Fibroblast of lung (primary cell): ENCODE results near the gene HKDC1. TPM values are rescaled to one million over a fixed set of nuclear protein-coding genes. Genes with fewer than 3 reads are reported as not detected.
"Not testable (repeated sequence)": the region's sequence is repeated elsewhere in the genome, so short reads cannot be mapped to it uniquely, and the experiment has no call there.

Experiments used
- DNase-seq, 2 donors: peaks; one replicate each; pipeline versions ENCODE4 v3.0.0 to v3.0.0-alpha.2; 2010; ENCODE audit warnings: low read depth in 2 of 2
- H2AFZ ChIP-seq: 2 replicates; pipeline ENCODE4 v1.5.1; 2012; ENCODE audit warnings: low read length, control low read depth, inconsistent platforms
- H3K27ac ChIP-seq: 2 replicates; pipeline ENCODE4 v1.5.1; 2011; ENCODE audit warnings: low read length, control low read depth; ENCODE audit not compliant: insufficient read depth
- H3K27me3 ChIP-seq: 2 replicates; pipeline ENCODE4 v1.5.1; 2011; ENCODE audit warnings: mild to moderate bottlenecking, low read length; ENCODE audit not compliant: control insufficient read depth, insufficient read depth
- H3K36me3 ChIP-seq: 2 replicates; pipeline ENCODE4 v1.5.1; 2011; ENCODE audit warnings: low read length; ENCODE audit not compliant: control insufficient read depth, insufficient read depth
- H3K4me1 ChIP-seq: 2 replicates; pipeline ENCODE4 v1.5.1; 2011; ENCODE audit warnings: low read length; ENCODE audit not compliant: control insufficient read depth, insufficient read depth; ENCODE audit errors: extremely low read depth
- H3K4me2 ChIP-seq: 2 replicates; pipeline ENCODE4 v1.5.1; 2011; ENCODE audit warnings: low read length, control low read depth; ENCODE audit not compliant: insufficient read depth; ENCODE audit errors: extremely low read depth
- H3K4me3 ChIP-seq, 4 experiments: fragments of 200-600 bp in 1 of 4; sonication (generic) in 1 of 4; replicated peaks in 1 of 4; 2 replicates each; pipeline ENCODE4 v1.5.1; 2011 to 2016; ENCODE audit warnings: low read length in 4 of 4, low read depth in 3 of 4, mild to moderate bottlenecking in 3 of 4, control low read depth in 2 of 4, inconsistent platforms in 1 of 4, mixed read lengths in 1 of 4; ENCODE audit not compliant: insufficient read depth in 1 of 4; ENCODE audit errors: control extremely low read depth in 1 of 4
- H3K79me2 ChIP-seq: 2 replicates; pipeline ENCODE4 v1.5.1; 2012; ENCODE audit warnings: mild to moderate bottlenecking, low read length, inconsistent platforms; ENCODE audit not compliant: control insufficient read depth, insufficient read depth
- H3K9ac ChIP-seq: 2 replicates; pipeline ENCODE4 v1.5.1; 2011; ENCODE audit warnings: mild to moderate bottlenecking, low read length, control low read depth; ENCODE audit not compliant: insufficient read depth
- H3K9me3 ChIP-seq: 2 replicates; pipeline ENCODE4 v1.5.1; 2012; ENCODE audit warnings: low read depth, low read length; ENCODE audit not compliant: control insufficient read depth, insufficient read depth
- H4K20me1 ChIP-seq: 2 replicates; pipeline ENCODE4 v1.5.1; 2011; ENCODE audit warnings: low read length; ENCODE audit not compliant: control insufficient read depth, insufficient read depth; ENCODE audit errors: extremely low read depth
- EZH2 ChIP-seq: IDR thresholded peaks from 2 replicates; pipeline ENCODE4 v1.5.1; 2012; ENCODE audit warnings: low read length, control low read depth, mild to moderate bottlenecking; ENCODE audit errors: missing control alignments
- polyA plus RNA-seq, 2 donors: library from polyadenylated mRNA; depleted of rRNA in 1 of 2; stranded (reverse) in 1 of 2; unstranded in 1 of 2; fragments of >200 nt; gene quantifications; 2 replicates each; pipeline ENCODE4 v1.2.1, GENCODE V29; 2011 to 2012; ENCODE audit warnings: missing spikeins in 1 of 2
- total RNA-seq: library from RNA; depleted of rRNA; stranded (reverse); fragments of >200 nt; gene quantifications from 2 replicates; pipeline ENCODE4 v1.2.1, GENCODE V29; 2014
- TF ChIP-seq, protein P1 (sequence below), 2 donors: IDR thresholded peaks in 1 of 2; conservative IDR thresholded peaks in 1 of 2; 1 replicate in 1 of 2; 2 replicates in 1 of 2; pipeline ENCODE4 v1.5.1; 2011 to 2012; ENCODE audit warnings: low read length in 2 of 2, control low read depth in 1 of 2, inconsistent platforms in 1 of 2, low read depth in 1 of 2, mild to moderate bottlenecking in 1 of 2

The HKDC1 gene
- total and polyA plus RNA-seq, 2 donors (not counting 1 experiment from before 2014, with no cell fraction given) = 0.12 to 1.8 TPM

- no peaks in the 10 kb centered on the region for H3K36me3 ChIP-seq
- no peak overlapping the region for H2AFZ ChIP-seq
- H3K4me3 ChIP-seq = no peak overlapping the region
- no peak overlapping the region for H3K9ac ChIP-seq
- H3K4me2 ChIP-seq = no peak overlapping the region
- no peaks in the 10 kb centered on the region for H3K79me2 ChIP-seq
- H4K20me1 ChIP-seq = no peaks in the 10 kb centered on the region
- no peak for DNase-seq
- no peaks in the 10 kb centered on the region for H3K27me3 ChIP-seq
- no peaks in the 10 kb centered on the region for H3K9me3 ChIP-seq
- TF ChIP-seq, protein P1, sequence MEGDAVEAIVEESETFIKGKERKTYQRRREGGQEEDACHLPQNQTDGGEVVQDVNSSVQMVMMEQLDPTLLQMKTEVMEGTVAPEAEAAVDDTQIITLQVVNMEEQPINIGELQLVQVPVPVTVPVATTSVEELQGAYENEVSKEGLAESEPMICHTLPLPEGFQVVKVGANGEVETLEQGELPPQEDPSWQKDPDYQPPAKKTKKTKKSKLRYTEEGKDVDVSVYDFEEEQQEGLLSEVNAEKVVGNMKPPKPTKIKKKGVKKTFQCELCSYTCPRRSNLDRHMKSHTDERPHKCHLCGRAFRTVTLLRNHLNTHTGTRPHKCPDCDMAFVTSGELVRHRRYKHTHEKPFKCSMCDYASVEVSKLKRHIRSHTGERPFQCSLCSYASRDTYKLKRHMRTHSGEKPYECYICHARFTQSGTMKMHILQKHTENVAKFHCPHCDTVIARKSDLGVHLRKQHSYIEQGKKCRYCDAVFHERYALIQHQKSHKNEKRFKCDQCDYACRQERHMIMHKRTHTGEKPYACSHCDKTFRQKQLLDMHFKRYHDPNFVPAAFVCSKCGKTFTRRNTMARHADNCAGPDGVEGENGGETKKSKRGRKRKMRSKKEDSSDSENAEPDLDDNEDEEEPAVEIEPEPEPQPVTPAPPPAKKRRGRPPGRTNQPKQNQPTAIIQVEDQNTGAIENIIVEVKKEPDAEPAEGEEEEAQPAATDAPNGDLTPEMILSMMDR (conservative IDR thresholded peaks at IDR 0.05 in 1 of 2, IDR thresholded peaks at IDR 0.05 in 1 of 2; ENCODE audit: low read depth in 1 of 2, low read length in 2 of 2) = no peak
- TF ChIP-seq EZH2 = no peak
- H3K27ac ChIP-seq = no peak overlapping the region
- H3K4me1 ChIP-seq = no peaks in the 10 kb centered on the region
These were observed 27.2 kb downstream of the HKDC1 start for GRCh38 chr10:69247313-69247710.

- Histone ChIP-seq H2AFZ (no peak overlapping the region), H3K9ac (no peak overlapping the region), H3K36me3 (no peaks in the 10 kb centered on the region), H3K4me3 (no peak overlapping the region), H3K27me3 (no peaks in the 10 kb centered on the region), H4K20me1 (no peaks in the 10 kb centered on the region), H3K27ac (no peak overlapping the region), H3K9me3 (no peaks in the 10 kb centered on the region), H3K4me1 (no peaks in the 10 kb centered on the region), H3K4me2 (no peak overlapping the region), H3K79me2 (no peaks in the 10 kb centered on the region)
- no peak for TF ChIP-seq EZH2
- TF ChIP-seq, protein P1 (conservative IDR thresholded peaks at IDR 0.05 in 1 of 2, IDR thresholded peaks at IDR 0.05 in 1 of 2; ENCODE audit: low read depth in 1 of 2, low read length in 2 of 2) = no peak
- no peak for DNase-seq
These were observed 28.1 kb downstream of the HKDC1 start for GRCh38 chr10:69248117-69248730.

GRCh38 chr10:69250041-69250440 is 29.9 kb downstream of the HKDC1 start:
- H4K20me1 ChIP-seq = no peaks in the 10 kb centered on the region
- H3K4me2 ChIP-seq = no peak overlapping the region
- H3K9ac ChIP-seq = no peak overlapping the region
- no peak for TF ChIP-seq EZH2
- TF ChIP-seq, protein P1 (conservative IDR thresholded peaks at IDR 0.05 in 1 of 2, IDR thresholded peaks at IDR 0.05 in 1 of 2; ENCODE audit: low read depth in 1 of 2, low read length in 2 of 2) = no peak
- H3K79me2 ChIP-seq = no peaks in the 10 kb centered on the region
- H3K4me3 ChIP-seq = no peak overlapping the region
- H3K9me3 ChIP-seq = no peaks in the 10 kb centered on the region
- H3K36me3 ChIP-seq = no peaks in the 10 kb centered on the region
- no peak for DNase-seq
- H2AFZ ChIP-seq = no peak overlapping the region
- no peaks in the 10 kb centered on the region for H3K4me1 ChIP-seq
- H3K27me3 ChIP-seq = peaks cover under 1% of the 10 kb centered on the region
- no peak overlapping the region for H3K27ac ChIP-seq

GRCh38 chr10:69251417-69251816 is 31.3 kb downstream of the HKDC1 start:
- H3K4me3 ChIP-seq = not testable (repeated sequence)

More at GRCh38 chr10:69251417-69251816, 31.3 kb downstream of the HKDC1 start:
- not testable (repeated sequence) for H2AFZ ChIP-seq, H3K9ac ChIP-seq, H4K20me1 ChIP-seq, H3K27ac ChIP-seq, H3K36me3 ChIP-seq, H3K27me3 ChIP-seq, H3K9me3 ChIP-seq, H3K79me2 ChIP-seq, DNase-seq, H3K4me1 ChIP-seq, H3K4me2 ChIP-seq
